Keratinocyte (primary cell): ENCODE measurements around the gene LLGL1.

Experiments used
- CTCF ChIP-seq, 3 experiments: IDR thresholded peaks in 1 of 3; conservative IDR thresholded peaks in 1 of 3; optimal IDR thresholded peaks in 1 of 3; 2 replicates in 2 of 3; 3 replicates in 1 of 3; pipeline versions ENCODE3 to v1.5.1; 2011; ENCODE audit warnings: low read length in 3 of 3, mild to moderate bottlenecking in 3 of 3, moderate library complexity in 2 of 3, control low read depth in 1 of 3, inconsistent platforms in 1 of 3; ENCODE audit not compliant: insufficient read depth in 2 of 3; ENCODE audit errors: extremely low read depth in 1 of 3
- EZH2 ChIP-seq: IDR thresholded peaks from one replicate; pipeline ENCODE4 v1.6.1; 2012; ENCODE audit warnings: inconsistent platforms, mild to moderate bottlenecking, low read length, moderate library complexity

- TF ChIP-seq CTCF (optimal IDR thresholded peaks at IDR 0.05 in 1 of 3, IDR thresholded peaks at IDR 0.05 in 1 of 3, conservative IDR thresholded peaks at IDR 0.05 in 1 of 3; ENCODE audit: extremely low read depth in 1 of 3, insufficient read depth in 2 of 3, low read length in 3 of 3) (no peak), EZH2 (no peak)
These were observed 44.1 kb upstream of the LLGL1 start for GRCh38 chr17:18181358-18181757.
